HFF-Myc (cell line): ENCODE data around the gene URB1.

Experiments used
- DNase-seq: peaks from one replicate; pipeline ENCODE4 v3.0.0-alpha.2; 2011; ENCODE audit warnings: low read depth; ENCODE audit errors: extremely low read depth
- H3K4me3 ChIP-seq: replicated peaks from 2 replicates; pipeline ENCODE4 v1.5.1; 2011; ENCODE audit warnings: low read depth, mild to moderate bottlenecking, control low read depth, low read length
- CTCF ChIP-seq: IDR thresholded peaks from 2 replicates; pipeline ENCODE4 v1.5.1; 2012; ENCODE audit warnings: mild to moderate bottlenecking, low read depth, low read length, control low read depth; ENCODE audit errors: missing control alignments

The URB1 gene

GRCh38 chr21:32425628-32426027, 32.8 kb upstream of the URB1 start:
- DNase-seq = no peak
- no peak for TF ChIP-seq CTCF
- no peak overlapping the region for H3K4me3 ChIP-seq

GRCh38 chr21:32424674-32425073, 31.9 kb upstream of the URB1 start:
- no peak for TF ChIP-seq CTCF
- no peak for DNase-seq
- no peak overlapping the region for H3K4me3 ChIP-seq

DNA sequence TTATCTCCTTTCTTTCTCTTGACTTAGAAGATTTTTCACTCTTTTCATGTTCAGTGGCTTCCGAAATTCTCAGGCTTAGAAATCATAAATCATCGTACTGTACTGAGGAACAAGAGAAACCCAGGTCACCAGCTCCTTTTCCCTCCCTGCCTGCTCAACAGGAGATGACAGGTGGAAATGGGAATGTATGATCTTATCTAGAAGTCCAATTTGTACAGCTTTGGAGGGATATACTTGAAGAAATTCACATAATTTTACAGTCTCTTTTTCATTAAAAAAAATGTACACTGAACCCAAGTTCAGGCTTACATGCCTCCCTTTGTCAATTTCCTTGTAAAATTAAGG, 31.4 kb upstream of the URB1 start:
- TF ChIP-seq CTCF = no peak
- no peak overlapping the region for H3K4me3 ChIP-seq
- DNase-seq = no peak

GRCh38 chr21:32423320-32424190, 30.7 kb upstream of the URB1 start:
- no peak overlapping the region for H3K4me3 ChIP-seq
- no peak for TF ChIP-seq CTCF
- DNase-seq = peak; percentile 12

GRCh38 chr21:32422064-32422463, 29.3 kb upstream of the URB1 start:
- no peak overlapping the region for H3K4me3 ChIP-seq
- no peak for TF ChIP-seq CTCF
- DNase-seq = no peak

GRCh38 chr21:32418146-32418545, 25.3 kb upstream of the URB1 start:
- DNase-seq = no peak
- no peak overlapping the region for H3K4me3 ChIP-seq
- no peak for TF ChIP-seq CTCF
